Measurements from ENCODE around the gene OR6N1. TPM values are rescaled to one million over a fixed set of nuclear protein-coding genes. Genes with fewer than 3 reads are reported as not detected.

The OR6N1 gene
- total and polyA plus RNA-seq, 2 experiments from 2014 or later, result not detected

DNA sequence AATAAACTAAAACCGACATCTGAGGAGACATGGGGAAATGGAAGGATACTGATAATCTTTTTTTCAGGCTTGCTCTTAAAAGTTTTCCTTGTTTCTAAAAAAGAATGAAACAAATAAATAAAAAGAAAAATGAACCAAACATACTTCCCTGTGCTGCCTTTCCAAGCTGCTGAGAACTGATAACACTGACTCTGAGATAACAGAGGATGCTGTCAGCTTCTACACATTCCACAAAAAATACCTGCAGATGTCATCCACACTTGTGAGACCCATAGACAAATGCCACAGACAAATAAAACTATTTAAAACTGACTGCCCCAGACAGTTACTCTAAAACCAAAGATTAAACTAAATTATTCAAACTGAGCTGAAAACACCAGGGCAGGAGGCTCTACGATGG is 39.5 kb downstream of the OR6N1 start:
- Histone ChIP-seq H3K9ac (no peak overlapping the region), H3K27me3 (replicated peaks; ENCODE audit: insufficient read depth) (no peaks in the 10 kb centered on the region), H3F3A (ENCODE audit: insufficient read depth) (no peaks in the 10 kb centered on the region), H3K36me3 (ENCODE audit: low read depth) (no peaks in the 10 kb centered on the region), H4K20me1 (ENCODE audit: insufficient read depth) (no peaks in the 10 kb centered on the region), H3K9me3 (ENCODE audit: low read depth) (no peaks in the 10 kb centered on the region), H3K4me1 (ENCODE audit: insufficient read depth) (no peaks in the 10 kb centered on the region), H3K9me2 (ENCODE audit: insufficient read depth) (no peaks in the 10 kb centered on the region), H3K27ac (no peak overlapping the region), H3K4me2 (ENCODE audit: unreplicated experiment) (no peak overlapping the region), H2AFZ (no peak overlapping the region), H3K79me2 (ENCODE audit: insufficient read depth) (no peaks in the 10 kb centered on the region), H3K4me3 (no peak overlapping the region)
- DNase-seq, result no peak
- TF ChIP-seq EZH2phosphoT487 (IDR thresholded peaks at IDR 0.05; ENCODE audit: insufficient read depth, low read depth) (no peak), EZH2 (IDR thresholded peaks at IDR 0.05; ENCODE audit: insufficient read depth, poor library complexity, severe bottlenecking) (no peak)
- 7% methylated on average over 2 of the region's 2 CpGs for WGBS, 2 experiments (ENCODE audit: low coverage in 1 of 2, low lambda C conversion rate in 2 of 2, missing lambda C conversion rate in 2 of 2)
- in situ Hi-C loops (cut with MboI), result no loop called here

DNA sequence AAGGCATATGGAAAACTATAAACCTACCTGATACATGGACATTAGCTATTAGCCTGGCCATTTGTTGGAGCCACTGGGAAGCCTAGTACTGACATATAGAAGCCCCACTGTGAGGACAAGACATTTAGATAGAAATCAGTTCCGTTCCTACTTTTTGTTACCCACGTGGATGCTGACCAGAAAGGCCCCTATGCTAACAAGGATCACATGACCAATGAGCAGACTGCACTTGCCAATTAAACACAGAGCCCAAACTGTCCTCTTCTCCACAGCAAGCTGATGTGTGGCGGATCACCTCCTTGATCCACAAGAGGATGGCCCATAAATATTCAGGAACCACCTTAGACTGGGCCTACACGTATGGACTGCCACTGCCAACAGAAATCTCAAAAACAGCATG is 40.3 kb downstream of the OR6N1 start:
- H3K4me2 ChIP-seq (ENCODE audit: unreplicated experiment), result no peak overlapping the region

DNA sequence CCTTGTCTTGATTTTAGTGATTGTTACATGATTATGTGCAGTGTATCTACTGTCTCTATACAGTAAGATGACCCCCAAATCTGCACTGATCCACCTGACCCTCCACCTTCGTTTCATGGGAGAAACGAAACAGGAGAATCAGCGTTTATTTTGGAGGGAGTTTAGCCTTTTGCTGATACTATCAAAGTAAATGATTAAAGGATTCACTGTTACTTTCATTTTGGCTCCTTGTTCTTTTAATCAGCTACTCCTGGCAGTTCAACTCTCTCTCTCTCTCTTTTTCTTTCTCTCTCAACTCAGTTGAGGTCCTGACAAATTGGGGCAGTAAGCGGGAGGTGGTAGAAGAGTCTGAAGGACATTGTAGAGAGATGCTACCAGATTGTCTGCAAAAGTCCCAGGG is 41.5 kb downstream of the OR6N1 start:
- no peak overlapping the region for H3K4me3 ChIP-seq
- no peaks in the 10 kb centered on the region for H4K20me1 ChIP-seq (ENCODE audit: insufficient read depth)
- no peaks in the 10 kb centered on the region for H3K27me3 ChIP-seq (replicated peaks; ENCODE audit: insufficient read depth)
- no peak overlapping the region for H2AFZ ChIP-seq
- DNase-seq, result no peak
- no peak for TF ChIP-seq EZH2 (IDR thresholded peaks at IDR 0.05; ENCODE audit: insufficient read depth, poor library complexity, severe bottlenecking)
- no peaks in the 10 kb centered on the region for H3F3A ChIP-seq (ENCODE audit: insufficient read depth)
- no peaks in the 10 kb centered on the region for H3K9me2 ChIP-seq (ENCODE audit: insufficient read depth)
- H3K79me2 ChIP-seq (ENCODE audit: insufficient read depth), result no peaks in the 10 kb centered on the region
- no peak overlapping the region for H3K4me2 ChIP-seq (ENCODE audit: unreplicated experiment)
- WGBS, 2 experiments (ENCODE audit: low coverage in 1 of 2, low lambda C conversion rate in 2 of 2, missing lambda C conversion rate in 2 of 2), result 36 to 42% methylated on average over 4 of the region's 4 CpGs
- in situ Hi-C loops (cut with MboI), result no loop called here
- no peak overlapping the region for H3K27ac ChIP-seq
- H3K36me3 ChIP-seq (ENCODE audit: low read depth), result no peaks in the 10 kb centered on the region
- H3K9me3 ChIP-seq (ENCODE audit: low read depth), result no peaks in the 10 kb centered on the region
- H3K4me1 ChIP-seq (ENCODE audit: insufficient read depth), result no peaks in the 10 kb centered on the region
- no peak overlapping the region for H3K9ac ChIP-seq

More for the DNA sequence above, 40.3 kb downstream of the OR6N1 start:
- Histone ChIP-seq H3K36me3 (ENCODE audit: low read depth) (no peaks in the 10 kb centered on the region), H3F3A (ENCODE audit: insufficient read depth) (no peaks in the 10 kb centered on the region), H3K4me1 (ENCODE audit: insufficient read depth) (no peaks in the 10 kb centered on the region), H3K9me2 (ENCODE audit: insufficient read depth) (no peaks in the 10 kb centered on the region), H3K4me3 (no peak overlapping the region), H2AFZ (no peak overlapping the region), H3K9me3 (ENCODE audit: low read depth) (no peaks in the 10 kb centered on the region), H3K27me3 (replicated peaks; ENCODE audit: insufficient read depth) (no peaks in the 10 kb centered on the region), H3K79me2 (ENCODE audit: insufficient read depth) (no peaks in the 10 kb centered on the region), H3K27ac (no peak overlapping the region), H3K9ac (no peak overlapping the region), H4K20me1 (ENCODE audit: insufficient read depth) (no peaks in the 10 kb centered on the region)
- in situ Hi-C loops (cut with MboI), result no loop called here
- DNase-seq, result no peak
- 6 to 13% methylated on average over 4 of the region's 4 CpGs for WGBS, 2 experiments (ENCODE audit: low coverage in 1 of 2, low lambda C conversion rate in 2 of 2, missing lambda C conversion rate in 2 of 2)
- TF ChIP-seq EZH2 (IDR thresholded peaks at IDR 0.05; ENCODE audit: insufficient read depth, poor library complexity, severe bottlenecking), result no peak
- TF ChIP-seq EZH2phosphoT487 (IDR thresholded peaks at IDR 0.05; ENCODE audit: insufficient read depth, low read depth), result no peak

DNA sequence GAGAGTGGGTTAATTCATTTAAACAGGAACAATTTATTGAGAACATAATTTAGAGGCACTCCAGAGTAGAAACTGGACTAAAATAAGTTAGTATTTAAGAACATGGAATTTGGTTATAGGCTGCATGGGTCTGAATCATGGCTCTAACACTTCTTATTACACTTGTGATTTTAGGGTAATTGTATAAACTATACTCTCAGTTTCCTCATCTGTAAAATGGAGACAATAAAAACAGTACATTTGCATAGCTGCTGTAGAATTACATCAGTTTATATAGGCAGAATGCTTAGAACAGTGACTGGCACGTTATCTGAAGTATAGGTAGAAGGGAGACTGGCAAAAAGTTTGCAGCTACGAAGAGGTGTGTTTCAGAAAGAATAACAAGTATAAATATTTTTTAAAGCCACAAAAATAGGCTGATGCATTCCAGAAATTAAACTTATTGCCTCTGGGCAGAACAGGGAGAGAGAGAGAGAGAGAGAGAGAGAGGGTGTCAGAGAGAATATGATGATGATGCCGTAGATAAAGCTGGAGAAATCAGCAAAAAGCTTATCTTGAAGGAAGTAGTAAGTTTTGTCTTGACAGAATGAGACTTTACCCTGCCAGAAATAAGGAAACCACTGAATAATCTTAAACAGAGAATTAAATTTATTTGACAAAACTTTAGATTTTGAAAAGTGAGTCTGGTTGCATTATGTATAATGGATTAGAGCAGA is 43.3 kb downstream of the OR6N1 start:
- no peaks in the 10 kb centered on the region for H3K36me3 ChIP-seq (ENCODE audit: low read depth)
- H3F3A ChIP-seq (ENCODE audit: insufficient read depth), result no peaks in the 10 kb centered on the region
- H2AFZ ChIP-seq, result no peak overlapping the region
- 8 to 21% methylated on average over 3 of the region's 3 CpGs for WGBS, 2 experiments (ENCODE audit: low coverage in 1 of 2, low lambda C conversion rate in 2 of 2, missing lambda C conversion rate in 2 of 2)
- no peak overlapping the region for H3K9ac ChIP-seq
- no peaks in the 10 kb centered on the region for H3K9me2 ChIP-seq (ENCODE audit: insufficient read depth)
- TF ChIP-seq EZH2phosphoT487 (IDR thresholded peaks at IDR 0.05; ENCODE audit: insufficient read depth, low read depth) (no peak), EZH2 (IDR thresholded peaks at IDR 0.05; ENCODE audit: insufficient read depth, poor library complexity, severe bottlenecking) (no peak)
- no peaks in the 10 kb centered on the region for H3K4me1 ChIP-seq (ENCODE audit: insufficient read depth)
- DNase-seq, result no peak
- in situ Hi-C loops (cut with MboI), result no loop called here
- H3K27ac ChIP-seq, result no peak overlapping the region
- H3K27me3 ChIP-seq (replicated peaks; ENCODE audit: insufficient read depth), result no peaks in the 10 kb centered on the region
- no peak overlapping the region for H3K4me2 ChIP-seq (ENCODE audit: unreplicated experiment)
- no peaks in the 10 kb centered on the region for H3K9me3 ChIP-seq (ENCODE audit: low read depth)
- no peaks in the 10 kb centered on the region for H3K79me2 ChIP-seq (ENCODE audit: insufficient read depth)
- no peaks in the 10 kb centered on the region for H4K20me1 ChIP-seq (ENCODE audit: insufficient read depth)
- H3K4me3 ChIP-seq, result no peak overlapping the region
